Measurements from ENCODE around the gene ME1.

- TF ChIP-seq GATA1 (IDR thresholded peaks at IDR 0.05; ENCODE audit: low read depth, low read length) = no peak
- TF ChIP-seq POLR2A (IDR thresholded peaks at IDR 0.05; ENCODE audit: low read length) = no peak
Measured at GRCh38 chr6:83168556-83168955, 262.3 kb downstream of the ME1 start.
